Measurements from ENCODE around the gene ATXN7. TPM values are rescaled to one million over a fixed set of nuclear protein-coding genes. Genes with fewer than 3 reads are reported as not detected.

ATXN7 gene
- total RNA-seq, 1 donor from 2014 or later, result 21.0 TPM

GRCh38 chr3:63979093-63979885 is 115.6 kb downstream of the ATXN7 start:
- DNase-seq (ENCODE audit: extremely low read depth, low read depth, low spot score), result no peak

GRCh38 chr3:63980019-63980418 is 116.4 kb downstream of the ATXN7 start:
- no peak for DNase-seq (ENCODE audit: extremely low read depth, low read depth, low spot score)

- DNase-seq (ENCODE audit: extremely low read depth, low read depth, low spot score), result no peak
Measured at GRCh38 chr3:63980830-63981498, 117.3 kb downstream of the ATXN7 start.

DNA sequence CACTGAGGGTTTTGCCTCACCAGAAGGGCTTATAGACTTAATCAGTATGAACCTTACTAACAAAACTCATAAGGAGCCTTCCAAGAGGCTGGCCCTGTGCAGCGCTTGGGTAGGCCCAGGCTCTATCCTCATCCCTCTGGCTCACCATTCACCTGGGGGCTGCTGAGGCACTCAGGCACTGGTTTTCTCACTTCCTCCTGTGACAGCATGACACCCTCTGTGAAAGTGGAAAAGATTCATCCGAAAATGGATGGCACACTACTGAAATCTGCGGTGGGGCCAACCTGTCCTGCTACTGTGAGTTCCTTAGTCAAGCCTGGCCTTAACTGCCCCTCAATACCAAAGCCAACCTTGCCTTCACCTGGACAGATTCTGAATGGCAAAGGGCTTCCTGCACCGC is 118.3 kb downstream of the ATXN7 start:
- no peak for DNase-seq (ENCODE audit: extremely low read depth, low read depth, low spot score)

DNA sequence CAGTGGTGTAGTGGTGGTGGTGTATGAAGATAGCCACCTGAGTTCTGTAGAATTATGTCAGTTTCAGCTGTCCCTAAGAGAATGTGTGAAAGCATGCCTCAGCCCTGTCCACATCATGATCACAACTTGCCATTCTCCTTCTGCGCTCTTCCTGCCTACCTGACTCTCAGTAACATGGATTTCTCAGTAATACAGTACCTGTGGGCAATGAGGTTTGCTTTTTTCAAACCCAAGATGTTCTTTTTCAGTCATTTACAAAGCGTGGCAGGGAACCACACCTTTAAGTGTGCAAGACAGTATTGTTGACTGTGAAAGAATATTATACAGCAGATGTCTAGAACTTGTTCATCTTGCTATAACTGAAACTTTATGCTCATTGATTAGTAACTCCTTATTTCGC is 120.7 kb downstream of the ATXN7 start:
- no peak for DNase-seq (ENCODE audit: extremely low read depth, low read depth, low spot score)

DNA sequence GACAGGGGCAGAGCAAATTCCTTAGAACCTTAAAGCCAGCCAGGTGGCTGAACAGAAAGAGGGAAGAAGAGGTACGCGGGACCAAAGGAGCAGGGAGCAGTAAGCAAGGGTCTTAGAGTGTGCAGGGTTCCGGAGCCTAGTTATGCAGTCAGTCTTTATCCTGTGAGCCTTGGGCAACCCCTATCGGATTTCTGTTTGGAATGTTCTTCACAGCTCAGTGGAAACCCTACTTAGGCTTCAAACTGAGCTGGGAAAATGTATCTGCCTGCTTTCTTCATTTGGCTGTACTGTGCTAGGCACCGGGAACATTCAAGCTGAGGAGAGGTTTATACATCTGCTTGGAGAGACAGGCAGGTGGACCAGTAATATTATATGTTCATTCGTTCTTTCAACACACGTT is 122.5 kb downstream of the ATXN7 start:
- DNase-seq (ENCODE audit: extremely low read depth, low read depth, low spot score), result no peak

GRCh38 chr3:63986831-63987230 is 123.2 kb downstream of the ATXN7 start:
- no peak for DNase-seq (ENCODE audit: extremely low read depth, low read depth, low spot score)

GRCh38 chr3:63988943-63989342 is 125.3 kb downstream of the ATXN7 start:
- no peak for DNase-seq (ENCODE audit: extremely low read depth, low read depth, low spot score)

DNA sequence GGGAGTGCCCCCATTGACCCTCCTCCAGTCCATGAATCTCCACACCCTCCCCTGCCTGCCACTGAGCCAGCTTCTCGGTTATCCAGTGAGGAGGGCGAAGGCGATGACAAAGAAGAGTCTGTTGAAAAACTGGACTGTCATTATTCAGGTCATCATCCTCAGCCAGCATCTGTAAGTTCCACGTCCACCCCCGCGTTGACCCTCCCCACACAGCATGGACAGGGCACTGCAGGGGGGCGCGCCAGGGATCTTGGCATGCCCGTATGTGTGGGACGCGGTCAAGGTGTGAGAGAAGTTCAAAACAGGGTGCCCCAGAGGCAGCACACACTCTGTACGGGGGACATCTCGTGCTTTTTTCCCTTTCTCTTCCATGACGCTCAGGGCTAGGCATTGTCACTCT is 126.5 kb downstream of the ATXN7 start:
- no peak for DNase-seq (ENCODE audit: extremely low read depth, low read depth, low spot score)

DNA sequence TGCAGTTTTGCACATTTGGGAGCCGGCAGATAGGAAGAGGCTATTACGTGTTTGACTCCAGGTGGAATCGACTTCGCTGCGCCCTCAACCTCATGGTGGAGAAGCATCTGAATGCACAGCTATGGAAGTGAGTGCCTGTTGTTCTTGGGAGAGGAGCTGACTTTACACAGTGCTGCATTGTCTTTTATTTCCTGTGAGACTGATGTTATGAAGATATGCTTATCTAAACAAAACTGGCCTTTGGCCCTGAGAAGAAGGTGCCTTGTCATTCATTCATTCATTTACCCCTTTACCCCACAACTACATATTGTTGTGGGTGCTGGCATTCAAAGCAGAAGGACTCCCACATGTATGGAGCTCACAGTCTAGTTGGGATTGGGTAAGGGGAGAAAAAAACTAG is 127.1 kb downstream of the ATXN7 start:
- DNase-seq (ENCODE audit: extremely low read depth, low read depth, low spot score), result no peak

- DNase-seq (ENCODE audit: extremely low read depth, low read depth, low spot score), result no peak
Measured at GRCh38 chr3:63991666-63992065, 128.0 kb downstream of the ATXN7 start.

GRCh38 chr3:63992516-63993209 is 129.0 kb downstream of the ATXN7 start:
- DNase-seq (ENCODE audit: extremely low read depth, low read depth, low spot score), result no peak

GRCh38 chr3:63993653-63994079 is 130.0 kb downstream of the ATXN7 start:
- DNase-seq (ENCODE audit: extremely low read depth, low read depth, low spot score), result peak; percentile 25

- no peak for DNase-seq (ENCODE audit: extremely low read depth, low read depth, low spot score)
Measured at GRCh38 chr3:63995086-63995485, 131.4 kb downstream of the ATXN7 start.

DNA sequence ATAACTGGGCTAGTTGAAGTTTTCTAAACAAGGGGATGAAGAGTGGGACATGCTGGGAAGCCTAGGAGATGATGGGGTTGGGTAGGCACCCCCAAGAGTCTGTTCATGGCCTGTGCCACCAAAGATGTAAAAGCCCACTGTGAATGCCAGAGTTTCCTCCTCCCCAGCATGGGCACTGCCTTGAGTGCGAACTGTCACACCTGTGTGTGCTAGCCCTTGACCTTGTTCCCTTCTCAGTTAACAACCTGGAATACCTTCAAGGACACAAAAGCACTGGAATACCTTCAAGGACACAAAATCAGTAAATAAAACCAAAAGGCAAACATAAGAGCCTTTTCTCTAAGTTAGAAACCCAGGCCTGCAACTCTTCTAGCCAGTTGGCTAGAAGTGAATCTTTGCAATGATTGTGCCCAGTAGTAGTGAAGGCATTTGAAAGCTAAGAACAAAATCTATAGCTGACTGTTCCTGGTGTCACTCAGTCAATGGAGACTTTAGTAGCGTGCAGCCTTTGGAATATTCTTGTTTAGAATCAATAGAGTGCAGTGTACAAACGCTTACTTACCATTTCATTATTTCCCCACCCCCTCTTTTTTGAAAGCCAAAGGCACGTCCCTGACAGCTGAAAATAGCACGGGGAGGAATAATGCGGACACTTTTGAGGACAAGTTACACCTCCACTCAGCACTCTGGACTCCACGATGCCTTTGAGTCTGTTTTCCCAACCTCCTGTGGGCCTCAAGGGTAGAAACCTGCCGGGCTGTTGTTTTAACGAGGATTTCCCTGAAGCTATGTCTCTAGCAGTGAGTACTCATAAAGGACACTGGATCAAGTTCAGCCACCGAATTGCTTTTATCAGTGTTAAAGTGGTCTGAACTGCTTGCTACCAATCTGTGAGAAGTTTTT is 135.4 kb downstream of the ATXN7 start:
- no peak for DNase-seq (ENCODE audit: extremely low read depth, low read depth, low spot score)

DNA sequence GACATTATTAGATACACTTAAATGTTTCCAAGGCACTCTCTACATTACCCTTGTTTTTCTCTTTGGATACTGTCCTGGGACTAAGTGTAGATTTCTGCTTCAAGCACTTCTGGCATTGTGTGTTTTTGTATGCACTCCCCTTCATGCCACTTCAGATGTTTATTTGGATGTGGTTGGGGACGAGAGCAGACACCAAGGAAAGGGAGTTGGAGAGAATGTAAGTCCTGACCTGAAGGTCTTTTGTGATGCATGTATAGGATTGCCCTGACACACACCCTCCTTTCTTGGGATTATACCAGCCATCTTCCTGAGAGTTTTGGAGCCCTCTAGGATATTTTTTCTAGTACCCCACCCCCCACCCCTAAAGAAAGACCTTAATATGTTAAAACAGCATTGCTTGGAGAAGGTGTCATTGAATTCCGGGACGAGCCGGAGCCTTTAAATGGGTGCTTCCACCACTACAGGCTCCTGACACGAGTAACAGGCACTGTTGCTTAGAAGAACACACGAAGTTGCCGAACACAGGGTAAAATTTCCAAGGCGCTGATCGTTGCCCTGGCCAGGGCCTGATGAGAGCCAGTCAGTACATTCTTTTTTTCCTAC is 136.9 kb downstream of the ATXN7 start:
- no peak for DNase-seq (ENCODE audit: extremely low read depth, low read depth, low spot score)

- no peak for DNase-seq (ENCODE audit: extremely low read depth, low read depth, low spot score)
Measured at GRCh38 chr3:64002233-64002632, 138.6 kb downstream of the ATXN7 start.

DNA sequence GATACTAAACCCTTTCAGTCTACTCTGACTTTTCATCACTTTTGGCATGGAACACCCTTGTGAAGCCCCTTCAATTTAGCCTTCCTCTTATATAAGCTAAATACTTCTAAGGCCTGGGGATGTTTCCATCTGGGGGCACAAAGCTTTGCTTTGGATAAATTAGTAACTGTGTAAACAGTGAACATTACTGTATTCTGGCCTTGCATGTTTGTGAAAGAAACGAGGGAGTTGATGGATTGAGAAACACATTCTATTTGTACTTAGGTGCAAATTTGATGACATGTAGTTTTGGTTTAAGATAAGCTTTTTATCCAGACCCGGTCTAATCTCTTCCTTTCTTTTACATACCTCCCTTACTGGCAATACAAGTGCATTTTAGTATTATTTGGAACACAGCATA is 139.9 kb downstream of the ATXN7 start:
- no peak for DNase-seq (ENCODE audit: extremely low read depth, low read depth, low spot score)

DNA sequence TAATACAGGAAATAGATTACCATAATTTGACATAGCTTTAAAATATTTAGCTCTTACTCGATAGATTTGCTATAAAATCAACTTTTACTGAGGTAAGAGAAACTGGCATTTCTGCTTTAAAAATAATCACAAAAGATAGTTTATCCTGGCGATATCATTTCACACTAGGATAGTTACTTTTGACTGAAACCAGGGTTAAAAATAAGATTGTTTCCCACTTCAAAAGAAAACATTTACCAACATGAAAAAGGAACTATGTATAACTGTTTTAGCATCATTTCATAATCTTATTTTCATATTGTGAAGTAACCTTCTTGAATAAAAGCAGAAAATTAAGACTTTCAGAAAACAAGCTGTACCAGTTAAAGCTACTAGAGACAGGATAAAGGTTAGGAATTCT is 144.3 kb downstream of the ATXN7 start:
- DNase-seq (ENCODE audit: extremely low read depth, low read depth, low spot score), result no peak
